ENCODE data around the gene SEC14L1.

SEC14L1 gene

DNA sequence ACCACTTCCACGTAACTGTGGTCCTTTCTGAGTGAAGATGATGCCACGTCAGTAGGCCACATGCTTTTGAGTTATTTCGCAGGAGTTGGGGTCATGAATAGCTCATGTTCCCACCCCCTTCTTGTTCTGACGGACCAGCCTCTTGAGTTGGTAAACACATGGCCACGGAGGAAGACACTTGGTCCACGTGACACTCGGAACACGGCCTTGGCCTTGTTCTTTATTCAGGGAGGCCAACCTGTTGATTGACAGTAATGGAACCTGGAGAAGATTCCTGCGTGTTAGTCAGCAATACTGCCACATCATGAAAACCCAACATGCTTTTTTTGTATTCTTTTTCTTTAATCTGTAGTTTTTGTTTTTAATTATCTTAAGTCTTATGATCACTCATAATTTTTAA is 56.3 kb downstream of the SEC14L1 start:
- DNase-seq: no peak

DNA sequence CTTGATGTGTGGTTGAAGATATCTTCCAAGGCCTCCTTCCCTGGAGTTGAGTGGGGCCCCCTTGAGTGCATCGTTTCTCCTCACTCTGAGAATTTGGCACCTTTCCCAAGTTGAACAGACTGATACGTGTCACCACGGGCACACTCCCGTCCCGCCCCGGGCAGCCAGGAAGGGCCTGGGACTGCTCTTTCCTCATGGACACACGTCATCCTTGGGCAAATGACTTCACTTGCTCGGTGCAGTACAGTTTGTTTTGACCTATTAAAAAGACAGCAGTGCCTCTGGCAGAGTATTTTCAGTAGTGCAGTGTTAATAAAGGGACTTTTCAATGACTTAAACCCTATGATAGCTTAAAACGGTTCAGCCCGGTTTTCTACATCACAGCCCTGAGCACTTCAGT is 59.9 kb downstream of the SEC14L1 start:
- DNase-seq: no peak

DNA sequence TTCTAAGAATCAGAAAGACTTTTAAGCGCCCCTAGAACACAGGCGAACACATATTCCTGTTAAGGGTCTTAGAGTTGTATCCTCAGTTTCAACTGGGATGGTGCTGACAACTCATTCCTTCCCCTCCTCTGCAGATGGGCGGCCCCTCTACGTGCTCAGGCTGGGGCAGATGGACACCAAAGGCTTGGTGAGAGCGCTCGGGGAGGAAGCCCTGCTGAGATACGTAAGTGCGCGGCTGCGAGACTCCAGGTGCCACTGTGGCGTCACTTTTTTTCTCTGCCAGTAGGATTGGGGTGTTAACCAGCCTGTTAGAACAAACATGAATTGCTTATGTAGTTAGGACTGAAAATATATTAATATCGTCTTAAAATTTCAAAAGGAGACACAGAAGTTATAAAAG is 62.7 kb downstream of the SEC14L1 start:
- DNase-seq: no peak

DNA sequence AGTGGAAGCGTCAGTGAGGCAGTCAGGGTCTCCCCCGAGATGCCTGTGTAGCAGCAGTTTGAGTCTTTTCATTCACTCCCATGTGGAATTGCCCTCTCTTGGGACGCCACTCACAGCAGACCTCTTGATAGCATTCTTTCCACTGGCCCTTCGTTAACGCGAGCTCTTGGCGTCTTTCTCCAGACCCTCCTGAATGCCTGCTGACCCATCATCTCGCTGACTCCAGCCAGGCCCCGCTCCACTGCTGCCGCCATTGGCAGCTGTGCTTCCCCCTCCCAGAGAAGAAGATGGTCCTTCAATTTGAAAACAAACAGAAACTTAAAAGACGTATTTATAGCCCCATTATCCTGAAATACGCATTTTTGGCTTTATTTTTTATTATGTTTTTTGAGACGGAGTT is 63.1 kb downstream of the SEC14L1 start:
- no peak for DNase-seq

DNA sequence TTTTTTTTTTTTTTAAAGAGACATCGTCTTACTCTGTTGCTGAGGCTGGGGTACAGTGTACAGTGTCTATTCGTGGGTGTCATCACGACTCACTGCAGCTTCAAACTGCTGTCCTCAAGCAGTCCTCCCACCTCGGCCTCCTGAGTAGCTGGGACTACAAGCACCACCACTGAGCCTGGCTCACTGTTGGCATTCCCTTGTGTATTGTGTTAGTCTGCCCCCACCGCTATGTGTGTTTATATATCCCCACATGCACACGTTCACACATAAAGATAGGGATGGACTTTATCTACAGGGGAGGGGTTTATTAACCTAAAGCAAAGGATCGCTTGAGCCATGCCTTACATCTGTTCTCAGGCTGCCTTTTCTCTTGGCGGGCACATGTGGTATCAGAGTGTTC is 63.8 kb downstream of the SEC14L1 start:
- DNase-seq: no peak

DNA sequence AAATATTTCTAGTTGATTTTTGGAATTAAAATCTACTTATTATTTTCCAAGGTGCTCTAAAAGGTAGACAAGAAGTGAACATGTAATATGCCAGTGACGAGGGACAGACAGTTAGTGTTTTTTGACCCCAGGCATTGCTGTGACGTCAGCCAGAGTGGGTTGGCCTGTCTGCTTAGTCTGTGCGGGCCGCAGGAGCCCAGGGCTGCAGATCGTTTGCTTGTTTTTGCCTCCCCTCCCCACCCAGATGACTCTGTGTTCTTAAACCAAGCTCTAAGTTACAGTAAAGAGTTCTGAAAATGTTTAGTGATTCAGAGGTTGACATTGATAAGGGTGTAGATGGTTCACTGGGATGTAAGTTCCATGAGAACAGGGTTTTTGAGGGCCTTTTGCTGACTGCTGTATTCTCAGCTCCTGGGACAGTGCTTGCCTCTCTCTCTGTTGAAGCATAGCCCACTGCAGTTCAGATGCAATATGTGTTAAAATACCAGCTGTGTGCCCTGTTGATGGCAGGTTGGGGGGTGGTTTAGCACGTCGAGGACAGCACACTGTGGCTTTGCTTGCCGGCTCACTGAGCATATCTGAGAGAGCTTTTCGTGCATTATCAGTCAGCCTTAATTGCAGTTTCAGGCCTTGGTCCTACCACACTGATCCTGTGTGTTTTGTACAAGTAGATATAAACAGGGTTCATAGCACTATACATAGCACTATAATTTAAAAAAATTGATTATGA is 64.8 kb downstream of the SEC14L1 start:
- DNase-seq: no peak

DNA sequence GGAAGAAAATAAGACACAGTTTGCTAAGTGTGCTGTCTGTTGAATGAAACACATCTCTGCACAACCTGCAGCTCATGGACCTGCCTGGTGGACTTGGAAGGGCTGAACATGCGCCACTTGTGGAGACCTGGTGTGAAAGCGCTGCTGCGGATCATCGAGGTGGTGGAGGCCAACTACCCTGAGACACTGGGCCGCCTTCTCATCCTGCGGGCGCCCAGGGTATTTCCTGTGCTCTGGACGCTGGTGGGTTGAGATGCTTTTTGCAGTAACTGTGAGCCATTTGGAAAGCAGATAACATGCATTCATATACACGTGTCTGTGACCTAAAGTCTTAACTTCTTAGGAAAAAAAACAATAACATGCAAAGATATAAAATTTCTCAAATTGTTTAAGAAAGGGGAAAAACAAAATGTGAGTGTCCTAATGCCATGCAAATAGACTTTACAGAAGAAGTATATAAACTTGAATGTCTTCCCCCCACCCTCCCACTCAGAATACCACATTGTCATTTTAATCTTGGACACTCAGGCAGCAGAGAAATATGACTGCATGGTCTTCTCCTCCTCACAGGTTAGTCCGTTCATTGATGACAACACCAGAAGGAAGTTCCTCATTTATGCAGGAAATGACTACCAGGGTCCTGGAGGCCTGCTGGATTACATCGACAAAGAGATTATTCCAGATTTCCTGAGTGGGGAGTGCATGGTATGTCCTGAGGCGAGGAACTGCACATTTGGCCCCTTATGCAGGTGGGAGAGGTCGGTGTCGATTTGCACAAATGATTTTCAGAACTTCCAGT is 65.6 kb downstream of the SEC14L1 start:
- no peak for DNase-seq

DNA sequence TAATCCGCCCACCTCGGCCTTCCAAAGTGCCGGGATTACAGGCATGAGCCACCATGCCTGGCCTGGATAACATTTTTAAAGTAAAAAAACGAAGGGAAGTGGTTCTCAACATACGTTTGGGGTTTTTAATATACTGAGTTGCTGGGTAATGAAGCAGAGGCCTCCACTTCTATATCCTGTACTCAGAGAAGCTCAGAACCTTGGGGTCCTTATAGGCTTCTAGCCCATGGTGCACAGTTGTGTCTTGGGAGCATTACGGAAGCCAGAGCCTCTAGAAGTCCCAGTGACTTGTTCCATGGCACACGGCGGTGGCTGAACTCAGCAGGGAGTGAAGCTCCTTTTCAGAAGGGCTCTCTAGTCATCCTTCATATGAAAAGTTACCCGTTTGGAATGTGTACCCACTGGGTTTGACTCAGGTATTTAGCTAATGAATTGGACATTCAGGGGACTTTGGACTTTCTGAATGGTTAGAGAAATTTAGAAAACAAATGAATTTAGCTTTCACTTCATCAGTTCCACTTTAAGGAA is 67.0 kb downstream of the SEC14L1 start:
- DNase-seq: no peak

DNA sequence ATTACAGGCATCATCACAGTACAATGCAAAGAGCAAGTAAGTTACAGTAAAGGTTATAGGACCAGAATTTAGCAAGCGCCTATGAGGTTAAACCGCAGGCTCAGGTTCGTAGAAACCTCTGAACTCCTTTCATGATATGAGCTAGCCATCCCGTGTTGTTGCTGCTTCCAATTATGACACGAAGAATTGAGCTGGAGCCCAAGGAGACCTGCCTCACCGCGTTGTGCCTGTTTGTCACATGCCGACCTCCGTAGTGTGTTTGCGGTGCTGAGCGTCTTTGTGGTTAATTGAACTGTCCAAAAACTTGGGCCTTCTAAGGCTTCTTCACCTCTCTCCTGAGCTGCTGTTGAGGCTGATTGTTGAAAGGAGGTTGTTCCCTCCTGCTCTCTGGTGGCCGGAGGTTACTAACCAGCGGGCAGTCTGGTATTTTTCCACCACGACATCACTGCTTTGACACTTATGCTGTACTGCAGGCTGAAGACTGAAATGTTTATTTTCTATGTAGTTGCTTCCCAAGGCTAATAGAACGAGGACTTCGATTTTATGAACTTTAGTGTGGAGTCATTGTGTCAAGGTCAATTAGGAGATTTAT is 67.5 kb downstream of the SEC14L1 start:
- no peak for DNase-seq

DNA sequence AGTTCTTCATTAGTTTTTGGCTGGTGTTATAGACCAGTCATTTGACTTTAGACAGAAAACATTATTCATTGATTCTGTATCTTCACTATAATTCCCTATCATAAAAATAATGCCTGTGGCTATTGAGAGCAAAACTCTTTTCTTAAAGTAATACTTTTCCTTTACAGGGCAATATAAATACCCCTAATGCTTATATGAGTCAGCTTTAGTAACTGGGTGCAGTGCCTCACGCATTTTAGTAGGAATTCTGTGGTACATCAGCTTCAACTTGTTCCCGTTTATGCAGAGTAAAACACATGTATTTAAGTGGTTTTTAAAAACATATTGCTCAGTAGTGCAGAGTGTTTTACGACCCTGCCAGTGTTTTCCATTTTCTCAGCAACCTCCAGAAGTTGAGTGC is 68.1 kb downstream of the SEC14L1 start:
- DNase-seq: no peak

DNA sequence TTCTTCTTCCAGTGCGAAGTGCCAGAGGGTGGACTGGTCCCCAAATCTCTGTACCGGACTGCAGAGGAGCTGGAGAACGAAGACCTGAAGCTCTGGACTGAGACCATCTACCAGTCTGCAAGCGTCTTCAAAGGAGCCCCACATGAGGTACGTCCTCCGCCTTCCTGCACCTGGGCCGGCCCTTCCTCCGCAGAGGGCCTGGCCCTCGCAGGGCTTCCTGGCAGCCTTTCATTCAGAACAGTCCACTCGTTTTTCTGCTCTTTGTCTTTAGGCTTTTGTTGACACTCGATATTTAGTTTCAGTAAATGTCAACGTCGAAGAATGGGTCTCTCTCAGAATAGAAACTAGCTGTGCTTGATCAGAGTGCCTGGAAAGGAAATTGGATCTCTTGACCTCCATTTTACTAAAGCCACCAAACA is 68.6 kb downstream of the SEC14L1 start:
- DNase-seq: no peak

DNA sequence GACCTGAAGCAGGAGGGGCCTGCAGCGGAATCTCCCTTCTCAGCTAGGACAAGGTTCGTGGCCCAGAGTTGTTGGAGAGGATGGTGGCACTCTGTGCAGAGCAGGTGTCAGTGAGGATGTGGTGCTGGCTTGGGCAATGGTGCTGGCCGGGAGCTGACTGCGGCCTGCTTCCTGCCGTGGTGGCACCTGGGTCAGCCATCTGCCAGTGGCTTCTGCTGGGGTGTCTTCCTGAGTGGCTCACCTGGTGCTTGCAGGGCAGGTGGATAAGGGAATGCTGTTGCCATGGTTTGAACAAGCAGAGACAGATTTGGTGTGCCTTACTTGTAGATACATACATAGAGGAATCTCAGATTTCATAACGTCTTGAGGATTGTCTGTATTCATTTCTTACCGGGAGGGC is 69.6 kb downstream of the SEC14L1 start:
- DNase-seq: no peak

DNA sequence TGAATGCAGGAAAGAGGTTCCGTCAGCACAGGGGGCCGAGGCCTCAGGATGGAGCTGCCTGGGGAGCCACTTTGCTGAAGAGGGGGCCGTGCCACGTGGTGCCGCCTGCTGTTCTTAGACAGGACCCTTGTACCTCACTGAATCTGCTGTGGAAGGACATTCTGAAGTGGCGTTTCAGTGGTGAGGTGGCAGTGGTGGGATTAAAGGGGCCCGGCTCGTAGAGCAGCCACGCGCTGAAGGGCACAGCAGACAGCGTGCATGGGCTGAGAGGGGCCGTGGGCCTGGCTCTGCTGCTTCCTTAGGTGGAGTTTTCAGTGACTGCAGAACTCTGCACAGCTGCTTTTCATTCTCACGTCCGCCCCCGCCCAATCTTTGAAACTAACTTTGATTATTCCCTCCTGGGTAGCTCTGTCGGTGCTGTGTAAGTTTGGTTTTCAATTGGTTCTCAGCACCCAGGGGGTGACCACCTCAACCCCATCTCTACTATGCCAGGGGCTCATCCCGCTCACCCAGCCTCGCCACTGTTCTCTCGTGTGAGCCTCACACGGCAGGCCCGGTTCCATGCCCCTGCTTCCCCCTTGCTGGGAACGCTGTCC is 70.3 kb downstream of the SEC14L1 start:
- no peak for DNase-seq

DNA sequence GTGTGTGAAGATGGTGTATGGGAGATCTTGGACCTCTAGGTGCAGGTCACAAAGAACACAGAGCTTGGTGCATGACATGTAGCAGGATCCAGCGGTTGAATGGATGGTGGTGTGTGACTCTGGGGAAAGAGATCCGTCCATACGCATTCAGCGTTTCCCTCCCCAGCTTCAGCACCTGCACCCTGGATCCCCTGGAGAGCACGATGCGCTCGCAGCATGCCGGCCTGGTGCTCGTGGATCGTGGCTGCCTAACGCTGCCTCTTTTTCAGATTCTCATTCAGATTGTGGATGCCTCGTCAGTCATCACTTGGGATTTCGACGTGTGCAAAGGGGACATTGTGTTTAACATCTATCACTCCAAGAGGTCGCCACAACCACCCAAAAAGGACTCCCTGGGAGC is 70.9 kb downstream of the SEC14L1 start:
- no peak for DNase-seq

DNA sequence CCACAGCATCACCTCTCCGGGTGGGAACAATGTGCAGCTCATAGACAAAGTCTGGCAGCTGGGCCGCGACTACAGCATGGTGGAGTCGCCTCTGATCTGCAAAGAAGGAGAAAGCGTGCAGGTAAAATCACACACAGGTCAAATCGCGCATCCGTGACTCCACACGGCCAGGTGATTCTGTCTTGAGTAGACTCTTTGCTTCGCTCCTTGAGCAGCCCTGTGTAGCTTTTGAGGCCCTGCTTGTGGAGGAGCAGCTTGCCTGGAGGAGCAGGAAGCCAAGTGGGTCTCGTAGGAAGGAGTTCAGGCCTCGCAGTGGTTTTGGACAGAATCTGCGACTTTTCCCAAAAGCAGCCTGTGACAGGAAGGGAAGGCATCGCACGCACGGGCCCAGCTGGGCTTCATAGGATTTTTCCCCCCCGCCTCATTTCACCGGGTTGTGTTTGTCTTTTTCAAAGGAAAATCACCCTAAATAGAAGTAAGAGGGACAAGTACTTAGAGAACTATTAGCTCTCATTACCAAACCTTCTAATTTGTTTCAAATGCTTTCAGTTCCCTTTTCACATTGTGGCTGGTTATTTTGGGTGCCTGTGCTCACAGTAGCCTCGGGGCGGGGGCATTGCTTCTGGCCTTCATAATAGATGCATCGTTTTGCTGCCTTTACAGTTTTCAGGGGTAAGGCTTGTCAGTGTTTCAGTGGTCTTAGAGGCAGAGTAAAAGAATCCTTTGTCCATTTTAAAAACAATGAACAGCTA is 71.5 kb downstream of the SEC14L1 start:
- no peak for DNase-seq

DNA sequence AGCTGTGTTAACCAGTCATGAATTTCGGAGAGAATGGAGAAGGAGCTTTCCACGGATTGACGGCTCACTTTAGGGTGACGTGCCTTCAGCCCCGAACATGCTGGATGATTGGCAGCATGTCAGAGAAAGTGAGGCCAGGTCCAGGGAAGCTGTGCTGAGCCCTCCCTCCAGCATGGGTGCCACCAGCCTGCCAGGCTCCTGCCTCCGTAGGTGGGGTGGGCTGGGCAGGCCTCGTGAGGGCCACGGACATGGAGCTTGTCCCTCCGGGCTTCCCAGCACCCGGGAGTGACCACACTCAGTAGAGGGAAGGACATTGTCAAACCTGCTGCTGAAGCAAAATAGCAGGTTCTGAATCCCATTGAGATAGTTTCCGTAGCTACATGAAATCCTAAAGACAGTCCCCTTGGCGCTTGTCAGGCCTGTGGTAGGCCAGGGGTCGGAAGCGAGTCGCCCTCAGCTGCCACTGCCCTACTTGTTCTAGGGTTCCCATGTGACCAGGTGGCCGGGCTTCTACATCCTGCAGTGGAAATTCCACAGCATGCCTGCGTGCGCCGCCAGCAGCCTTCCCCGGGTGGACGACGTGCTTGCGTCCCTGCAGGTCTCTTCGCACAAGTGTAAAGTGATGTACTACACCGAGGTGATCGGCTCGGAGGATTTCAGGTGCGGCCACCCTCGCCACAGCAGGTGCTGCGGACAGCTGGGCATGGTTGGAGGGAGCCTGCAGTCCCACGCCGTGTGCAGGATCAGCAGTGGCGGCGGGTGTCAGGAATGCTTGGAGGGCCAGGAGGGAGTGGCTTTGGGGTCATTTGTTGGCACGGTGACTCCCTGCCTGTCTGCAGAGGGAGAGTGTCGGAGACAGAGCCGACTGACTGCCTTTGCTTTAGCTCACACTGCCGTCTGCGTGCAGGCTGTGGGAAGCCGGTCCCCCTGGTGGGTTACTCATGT is 72.3 kb downstream of the SEC14L1 start:
- DNase-seq: no peak

DNA sequence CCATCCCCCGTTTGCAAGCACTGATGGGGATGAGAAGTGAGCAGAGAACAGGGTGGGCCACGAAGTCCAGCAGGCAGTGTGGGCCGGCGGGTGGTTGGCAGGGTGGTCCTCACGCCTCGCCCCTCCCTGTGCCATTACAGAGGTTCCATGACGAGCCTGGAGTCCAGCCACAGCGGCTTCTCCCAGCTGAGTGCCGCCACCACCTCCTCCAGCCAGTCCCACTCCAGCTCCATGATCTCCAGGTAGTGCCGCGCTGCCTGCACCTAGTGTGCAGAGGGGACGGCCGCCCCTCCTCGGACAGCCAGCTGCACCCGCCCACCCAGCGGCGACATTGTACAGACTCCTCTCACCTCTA is 73.0 kb downstream of the SEC14L1 start:
- DNase-seq: no peak

DNA sequence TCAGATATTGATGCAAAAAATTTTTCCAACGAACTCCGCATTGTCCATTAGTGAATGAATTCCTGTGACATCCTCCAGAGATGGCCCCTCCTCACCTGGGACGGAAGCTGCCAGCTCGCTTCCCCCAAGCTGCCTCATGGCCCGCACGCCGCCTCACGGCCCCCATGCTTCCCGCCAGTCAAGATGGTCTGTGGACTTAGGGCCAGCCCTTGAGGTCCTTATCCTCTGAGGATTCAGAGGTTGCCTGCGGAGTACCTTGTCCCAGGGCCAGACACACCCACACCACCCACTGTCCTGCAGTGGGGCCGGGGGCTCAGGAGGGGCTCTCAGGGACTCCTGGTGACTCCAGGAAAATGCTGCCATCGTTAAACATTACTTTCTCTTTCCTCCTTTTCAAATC is 73.6 kb downstream of the SEC14L1 start:
- no peak for DNase-seq

DNA sequence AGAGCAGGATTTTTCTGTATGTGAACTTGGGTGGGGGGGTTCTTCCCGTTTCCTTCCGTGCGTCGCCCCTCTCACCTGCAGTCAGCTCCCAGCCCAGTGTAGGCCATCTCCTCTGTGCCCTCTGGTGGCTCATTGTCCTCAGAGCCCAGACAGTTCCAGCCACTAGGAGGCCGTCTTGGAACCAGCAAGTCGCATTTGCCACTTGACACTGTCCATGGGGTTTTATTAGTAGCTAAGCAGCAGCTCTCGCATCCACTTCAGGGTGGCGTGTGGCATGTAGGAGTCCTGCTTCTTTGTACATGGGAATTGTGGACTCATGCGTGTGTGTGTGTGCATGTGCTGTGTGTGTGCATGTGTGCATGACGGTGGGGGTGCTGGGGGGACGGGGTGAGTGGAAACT is 74.0 kb downstream of the SEC14L1 start:
- no peak for DNase-seq

DNA sequence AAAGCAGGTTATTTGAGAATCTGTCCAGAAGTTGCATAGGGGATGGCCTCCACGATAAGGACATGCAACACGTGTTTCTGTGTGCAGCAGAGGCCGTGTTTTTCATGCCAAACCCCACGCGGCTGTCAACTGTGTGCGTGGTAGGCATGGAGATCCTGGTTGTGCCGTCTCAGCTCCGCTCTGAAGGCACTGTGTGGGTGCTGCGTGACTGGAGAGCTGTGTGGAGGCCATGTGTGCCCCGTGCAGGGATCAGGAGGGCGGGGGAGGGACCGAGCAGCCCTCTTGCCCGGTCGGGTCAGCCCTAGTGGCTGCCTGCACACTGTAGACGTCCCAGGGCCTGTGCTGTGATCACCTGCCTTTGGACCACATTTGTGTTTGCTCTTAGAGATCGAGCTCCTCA is 74.5 kb downstream of the SEC14L1 start:
- DNase-seq: no peak

DNA sequence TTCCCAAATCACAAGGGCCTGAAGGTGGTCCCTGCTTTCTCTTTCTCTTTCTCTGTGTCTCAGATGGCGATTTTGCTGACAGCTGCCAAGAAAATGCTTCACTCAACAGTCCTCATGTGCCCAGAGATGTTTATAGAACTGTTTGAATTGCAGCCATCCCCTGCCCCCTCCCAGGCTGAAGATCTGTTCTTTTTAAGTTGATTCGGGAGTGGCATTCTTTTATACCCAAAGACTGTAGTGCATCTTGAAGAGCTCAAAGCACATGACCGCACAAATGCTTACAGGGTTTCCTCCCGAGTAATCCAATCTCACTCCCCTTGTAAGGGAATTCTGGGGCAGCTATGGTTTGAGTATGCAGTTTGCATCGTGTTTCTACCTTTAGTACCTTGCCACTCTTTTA is 75.7 kb downstream of the SEC14L1 start:
- DNase-seq: no peak

DNA sequence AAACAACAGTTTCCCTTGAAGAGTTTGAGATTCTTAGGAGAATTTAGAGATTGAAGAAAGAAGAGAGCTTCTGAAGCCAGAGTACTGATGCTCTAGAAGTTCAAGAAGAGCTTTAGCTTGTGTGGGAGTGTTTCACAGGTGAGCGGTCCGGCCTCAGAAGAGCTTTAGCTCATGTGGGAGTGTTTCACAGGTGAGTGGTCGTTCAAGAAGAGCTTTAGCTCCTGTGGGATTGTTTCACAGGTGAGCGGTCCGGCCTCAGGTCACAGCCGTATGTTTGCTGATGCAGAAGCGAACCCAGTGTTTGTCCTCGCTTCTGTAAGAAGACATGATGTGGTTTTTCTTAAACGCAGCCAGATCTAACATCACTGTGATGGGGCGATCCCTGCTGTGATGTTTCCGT is 76.4 kb downstream of the SEC14L1 start:
- DNase-seq: no peak

Measured in stimulated activated CD4-positive, alpha-beta T cell treated with anti-CD3 and anti-CD28 coated beads, Interleukin-2, amount 100 ng/mL, for 24 hours (primary cell).